Measurements from ENCODE around the gene CNOT6. TPM values are rescaled to one million over a fixed set of nuclear protein-coding genes. Genes with fewer than 3 reads are reported as not detected.

The CNOT6 gene
- total RNA-seq, 1 experiment from 2014 or later, result 59.1 TPM

GRCh38 chr5:180599981-180600553, 105.9 kb downstream of the CNOT6 start:
- no peaks in the 10 kb centered on the region for H3K9me3 ChIP-seq (ENCODE audit: control insufficient read depth in 1 of 2, insufficient read depth in 1 of 2, low read depth in 1 of 2, low read length in 2 of 2)
- no peaks in the 10 kb centered on the region for H3K27me3 ChIP-seq (ENCODE audit: insufficient read depth, low read length)
- H2AFZ ChIP-seq (ENCODE audit: low read depth, low read length, poor library complexity, severe bottlenecking), result no peak overlapping the region
- intact Hi-C loops (cut with micrococcal nuclease), result no loop called here
- no peaks in the 10 kb centered on the region for H3K79me2 ChIP-seq (ENCODE audit: insufficient read depth, low read length)
- no peak overlapping the region for H3K9ac ChIP-seq (ENCODE audit: low read length)
- no peak overlapping the region for H3K4me3 ChIP-seq (replicated peaks in 1 of 2; ENCODE audit: low read depth in 1 of 2, low read length in 2 of 2)
- no peak overlapping the region for H3K27ac ChIP-seq (ENCODE audit: low read depth, low read length)
- TF ChIP-seq POLR2AphosphoS5 (IDR thresholded peaks at IDR 0.05; ENCODE audit: low read depth, low read length), result no peak
- H3K4me2 ChIP-seq (ENCODE audit: low read length), result no peak overlapping the region
- H4K20me1 ChIP-seq (ENCODE audit: insufficient read depth), result no peaks in the 10 kb centered on the region
- CTCF ChIA-PET, result no interaction called here
- H3K9me2 ChIP-seq (ENCODE audit: insufficient read depth), result no peaks in the 10 kb centered on the region
- no peak for DNase-seq (ENCODE audit: low read depth, low spot score)
- RAD21 ChIA-PET (ENCODE audit: low non-redundant PET in 1 of 2, low total read pairs in 2 of 2, uncharacterized antibody in 2 of 2, unreplicated experiment in 2 of 2), result no interaction called here
- BruUV-seq (replicated peaks), result no TSS peak
- no peaks in the 10 kb centered on the region for H3K4me1 ChIP-seq (ENCODE audit: control insufficient read depth in 1 of 2, insufficient read depth in 2 of 2, low read length in 2 of 2)
- POLR2A ChIA-PET, result no interaction called here
- H3K36me3 ChIP-seq (ENCODE audit: control insufficient read depth in 1 of 2, insufficient read depth in 2 of 2, low read length in 2 of 2), result no peaks in the 10 kb centered on the region
- ATAC-seq, result no peak

GRCh38 chr5:180600554-180601041, 106.4 kb downstream of the CNOT6 start:
- Histone ChIP-seq H3K36me3 (ENCODE audit: control insufficient read depth in 1 of 2, insufficient read depth in 2 of 2, low read length in 2 of 2) (no peaks in the 10 kb centered on the region), H3K9me2 (ENCODE audit: insufficient read depth) (no peaks in the 10 kb centered on the region)

More at GRCh38 chr5:180600554-180601041, 106.4 kb downstream of the CNOT6 start:
- RAD21 ChIA-PET (ENCODE audit: low non-redundant PET in 1 of 2, low total read pairs in 2 of 2, uncharacterized antibody in 2 of 2, unreplicated experiment in 2 of 2), result no interaction called here
- H4K20me1 ChIP-seq (ENCODE audit: insufficient read depth), result no peaks in the 10 kb centered on the region
- H3K27me3 ChIP-seq (ENCODE audit: insufficient read depth, low read length), result no peaks in the 10 kb centered on the region
- TF ChIP-seq JUND (IDR thresholded peaks at IDR 0.05), result no peak
- no peak for TF ChIP-seq CEBPB (IDR thresholded peaks at IDR 0.05; ENCODE audit: low read depth)
- no peak for TF ChIP-seq EGR1 (IDR thresholded peaks at IDR 0.05; ENCODE audit: low read depth)
- no peak for TF ChIP-seq ELF1 (IDR thresholded peaks at IDR 0.05; ENCODE audit: borderline replicate concordance, low read depth)
- no peak overlapping the region for H3K9ac ChIP-seq (ENCODE audit: low read length)
- no peaks in the 10 kb centered on the region for H3K79me2 ChIP-seq (ENCODE audit: insufficient read depth, low read length)
- H3K4me1 ChIP-seq (ENCODE audit: control insufficient read depth in 1 of 2, insufficient read depth in 2 of 2, low read length in 2 of 2), result 0 out of 4 replicates have a peak, but pooled peaks cover 0 to under 1% of the 10 kb centered on the region in 2 experiments
- H3K4me2 ChIP-seq (ENCODE audit: low read length), result no peak overlapping the region
- CTCF ChIA-PET, result no interaction called here
- POLR2A ChIA-PET, result no interaction called here
- BruUV-seq (replicated peaks), result no TSS peak
- no peak overlapping the region for H3K4me3 ChIP-seq (replicated peaks in 1 of 2; ENCODE audit: low read depth in 1 of 2, low read length in 2 of 2)
- intact Hi-C loops (cut with micrococcal nuclease), result no loop called here
- no peak overlapping the region for H2AFZ ChIP-seq (ENCODE audit: low read depth, low read length, poor library complexity, severe bottlenecking)
- DNase-seq (ENCODE audit: low read depth, low spot score), result no peak
- H3K27ac ChIP-seq (ENCODE audit: low read depth, low read length), result no peak overlapping the region
- no peaks in the 10 kb centered on the region for H3K9me3 ChIP-seq (ENCODE audit: control insufficient read depth in 1 of 2, insufficient read depth in 1 of 2, low read depth in 1 of 2, low read length in 2 of 2)
- ATAC-seq, result no peak

Data from HCT116 (cell line).